DMS153 (cell line): ENCODE results near the gene POU2F2.

Experiments used
- DNase-seq: peaks from one replicate; lab custom pipeline; 2025; lab: John Stamatoyannopoulos, UW

POU2F2 gene

DNA sequence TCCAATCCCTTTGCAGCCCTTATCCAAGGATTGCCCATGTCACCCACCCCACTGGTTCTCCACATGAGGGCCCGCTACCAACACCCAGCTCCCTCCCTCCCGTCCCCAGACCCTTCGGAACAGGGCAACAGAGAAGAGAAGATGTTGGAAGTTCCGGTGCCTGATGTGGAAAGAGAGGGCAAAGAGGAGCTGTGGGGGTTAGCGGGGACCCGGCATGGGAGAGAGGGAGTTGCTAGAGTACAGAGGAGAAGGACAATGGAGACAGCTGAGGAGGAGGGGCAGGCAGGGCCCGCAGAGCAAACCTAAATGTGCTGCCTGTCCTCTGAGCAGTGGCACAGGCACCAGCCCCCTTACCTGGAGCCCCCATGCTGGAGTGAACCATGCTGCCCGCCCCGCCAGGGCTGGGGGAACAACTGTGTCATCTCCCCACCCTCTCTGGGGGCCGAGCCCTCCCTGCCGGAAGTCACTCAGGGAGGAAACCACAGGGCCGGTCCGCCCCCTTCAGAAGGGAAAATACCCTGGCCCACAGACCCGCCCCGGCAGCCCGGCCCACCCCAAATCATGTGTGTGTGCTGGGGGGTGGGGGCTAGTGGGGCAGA lies at the start of gene POU2F2:
POU2F2 (minus strand) TSS at position 417 of the 599 bp plus-strand sequence; CDS start at position 382, 35 bp downstream.
- DNase-seq = no peak

DNA sequence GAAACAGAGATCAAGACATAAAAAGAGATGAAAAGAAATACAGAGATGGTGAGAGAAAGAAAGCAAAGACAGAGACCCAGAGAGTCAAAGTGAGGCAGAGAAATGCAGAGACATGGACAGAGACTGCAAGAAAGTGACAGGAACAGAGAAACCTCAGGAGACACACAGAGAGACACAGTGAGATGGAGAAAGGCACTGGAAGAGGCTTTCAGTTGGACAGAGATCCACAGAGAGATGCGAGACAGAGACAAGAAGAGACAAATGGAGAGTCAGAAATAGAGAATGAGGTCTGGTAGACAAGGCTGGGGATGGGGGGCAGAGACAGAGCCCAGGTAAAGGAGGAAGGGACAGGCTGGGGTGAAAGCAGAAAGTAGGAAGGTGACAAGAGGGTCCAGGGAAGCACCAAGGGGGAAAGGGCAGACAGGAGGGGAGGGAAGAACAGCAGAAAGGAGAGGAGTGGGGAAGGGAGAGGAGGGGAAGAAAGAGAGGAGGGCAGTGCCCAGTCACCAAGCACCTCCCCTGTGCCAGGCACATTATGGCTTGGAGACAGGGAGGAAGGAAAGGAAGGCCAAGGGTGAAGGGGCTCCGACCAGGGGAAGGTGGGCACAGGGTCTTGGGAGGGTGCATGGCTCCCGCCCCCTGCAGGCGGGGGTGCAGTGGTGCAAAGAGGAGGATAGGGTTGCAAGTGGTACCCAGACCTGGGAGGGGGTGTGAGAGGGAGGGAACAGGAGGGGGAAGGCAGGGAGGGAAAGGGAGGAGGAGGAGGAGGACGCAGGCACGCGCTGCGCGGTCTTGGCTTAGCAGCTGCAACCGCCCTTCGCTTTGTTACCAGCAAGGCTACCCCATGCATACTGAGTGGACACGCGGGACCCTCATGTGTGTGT lies 46.8 kb upstream of the POU2F2 start:
- no peak for DNase-seq

DNA sequence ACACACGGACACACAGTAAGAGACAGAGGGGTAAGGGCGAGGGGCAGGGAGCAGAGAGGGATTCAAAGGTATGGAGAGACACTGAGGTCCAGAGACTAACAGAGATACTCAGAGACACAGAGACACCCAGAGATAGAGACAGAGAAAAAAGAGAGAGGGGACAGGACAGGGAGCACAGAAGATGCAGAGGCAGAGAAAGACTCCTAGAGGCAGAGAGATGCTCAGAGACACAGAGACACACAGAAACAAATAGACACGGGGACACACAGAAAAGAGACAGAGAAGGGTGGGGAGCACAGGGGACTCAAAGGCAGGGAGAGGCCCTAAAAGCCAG lies 45.4 kb upstream of the POU2F2 start:
- no peak for DNase-seq

DNA sequence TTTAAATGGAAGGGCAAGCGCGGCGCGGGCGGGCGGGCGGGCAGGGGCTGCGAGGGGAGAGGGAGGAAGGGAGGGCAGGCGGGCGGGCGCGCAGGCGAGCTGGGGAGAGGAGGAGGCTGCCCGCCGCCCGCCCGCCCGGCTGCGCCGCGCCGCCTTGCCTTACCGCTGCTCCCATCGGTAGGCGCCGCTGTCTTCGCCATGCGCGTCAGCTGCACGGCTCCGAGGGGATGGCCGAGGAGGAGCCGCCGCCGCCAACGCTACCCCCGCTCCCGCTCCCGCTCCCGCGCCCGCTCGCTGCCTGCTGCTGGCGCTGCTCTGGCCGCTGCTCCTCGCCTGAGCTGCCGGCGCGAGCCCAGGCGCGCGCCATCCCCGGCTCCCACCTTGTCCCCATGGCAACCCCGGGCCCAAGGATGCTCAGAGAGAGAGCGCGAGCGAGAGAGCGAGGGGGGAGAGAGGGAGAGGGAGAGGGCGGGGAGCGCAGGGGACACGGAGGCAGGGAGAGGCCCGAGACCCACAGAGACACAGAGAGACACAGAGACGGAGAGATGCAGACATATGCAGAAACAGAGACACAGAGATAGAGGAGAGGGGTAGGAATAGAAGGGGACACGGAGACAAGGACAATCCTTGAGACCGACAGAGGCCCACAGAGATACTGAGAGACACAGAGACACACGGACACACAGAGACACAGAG lies 44.9 kb upstream of the POU2F2 start:
- DNase-seq = peak; percentile 96

DNA sequence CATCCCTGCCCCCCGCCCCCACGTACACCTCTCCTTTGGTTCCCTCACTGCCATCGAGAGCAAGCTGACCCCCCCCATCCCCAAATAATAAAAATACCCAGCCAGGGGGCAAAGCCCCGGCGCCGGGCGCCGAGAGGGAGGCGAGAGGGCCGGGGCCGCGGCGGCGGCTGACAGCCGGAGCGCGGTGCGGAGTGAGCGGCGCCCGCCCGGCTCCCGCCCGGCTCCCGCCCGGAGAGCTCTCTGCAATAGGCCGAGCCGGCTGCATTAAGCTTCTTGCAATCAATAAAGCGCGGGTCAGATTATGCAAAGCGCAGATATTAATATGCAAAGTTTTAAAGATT lies 44.4 kb upstream of the POU2F2 start:
- peak; percentile 96 for DNase-seq

DNA sequence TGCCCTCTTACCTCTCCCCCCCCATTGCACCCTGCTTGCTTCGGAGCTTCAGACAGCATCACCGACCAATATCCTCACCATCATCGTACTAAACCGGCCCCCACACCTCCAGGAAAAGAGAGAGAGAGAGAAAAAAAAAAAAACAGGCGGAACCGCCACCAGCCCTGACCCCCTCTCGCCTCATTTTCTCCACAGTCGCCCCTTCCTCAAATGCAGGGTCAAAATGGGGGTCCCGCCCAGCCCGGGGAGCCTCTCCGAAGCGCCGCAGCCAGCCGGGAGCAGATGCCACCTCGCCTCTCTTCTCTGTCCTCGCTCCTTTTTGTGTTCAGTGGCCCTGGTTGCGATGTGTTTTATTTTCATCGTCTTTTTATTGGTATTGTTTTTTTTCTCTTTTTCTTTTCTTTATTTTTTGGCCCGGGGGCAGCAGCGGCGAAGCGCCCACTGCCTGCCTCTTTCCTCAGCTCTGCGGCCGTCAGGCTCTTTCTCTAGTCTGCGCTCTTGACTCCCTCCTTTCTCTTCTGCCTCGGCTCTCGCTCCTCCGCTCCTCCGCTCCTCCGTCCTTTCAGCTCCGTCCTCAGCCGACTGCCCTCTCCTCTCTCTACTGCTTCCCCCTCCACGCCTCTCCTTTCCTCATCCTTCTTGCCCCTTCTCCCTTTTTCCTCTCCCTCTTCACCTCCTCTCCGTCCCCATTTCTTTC lies 43.9 kb upstream of the POU2F2 start:
- DNase-seq = no peak

DNA sequence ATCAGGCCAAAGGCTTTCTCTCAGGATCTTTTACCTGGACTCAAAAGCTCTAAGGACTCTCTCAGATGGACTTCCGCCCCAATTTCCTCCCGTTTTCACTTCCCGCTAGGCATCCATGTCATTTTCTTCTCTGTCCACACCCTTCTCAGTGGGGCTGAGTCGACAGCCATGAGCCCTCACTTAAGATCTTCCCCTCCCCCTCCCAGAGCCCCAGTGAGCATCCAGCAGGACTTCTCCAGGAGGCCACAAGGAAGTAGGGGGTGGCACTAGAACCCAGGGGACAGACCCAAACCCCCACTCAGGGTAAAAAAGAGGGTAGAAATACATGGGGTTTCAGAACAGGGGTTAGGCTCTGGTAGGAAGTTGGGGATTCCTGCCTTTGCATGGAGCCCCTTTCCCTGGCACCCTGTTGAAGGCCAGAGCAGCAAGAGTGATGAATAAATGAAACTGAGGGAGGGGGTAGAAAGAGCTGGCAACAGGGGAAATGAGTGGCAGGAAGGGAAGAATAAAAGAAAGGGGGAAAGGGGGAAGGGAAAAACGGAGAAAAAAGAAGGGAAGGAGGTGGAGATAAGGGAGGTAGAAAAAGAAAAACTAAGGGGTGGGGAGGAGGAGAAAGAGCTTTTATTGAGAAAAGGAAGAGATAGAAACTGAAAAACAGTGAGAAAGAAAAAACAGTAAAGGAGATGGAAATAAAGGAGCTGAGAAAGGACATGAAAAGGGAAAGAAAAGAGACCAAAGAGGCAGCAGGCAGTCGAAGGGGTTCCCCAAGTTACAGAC lies 42.9 kb upstream of the POU2F2 start:
- no peak for DNase-seq

DNA sequence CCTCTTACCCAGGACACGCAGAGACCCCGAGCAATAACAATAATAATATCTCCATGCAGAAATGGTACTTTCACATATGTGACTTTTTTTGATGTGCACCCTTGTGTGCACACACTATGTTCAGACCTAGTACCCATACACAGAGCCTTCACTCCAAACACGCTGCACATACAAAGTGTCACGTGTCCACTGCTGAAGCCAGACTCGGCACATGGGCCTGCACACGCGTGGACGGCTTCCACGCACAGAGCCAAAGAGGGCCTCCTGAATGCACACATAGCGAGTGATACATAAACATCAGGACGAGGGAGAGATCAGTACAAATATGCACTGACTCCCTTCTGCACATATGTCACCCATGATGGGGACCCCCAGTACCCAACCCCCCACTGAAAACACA lies 41.9 kb upstream of the POU2F2 start:
- no peak for DNase-seq

DNA sequence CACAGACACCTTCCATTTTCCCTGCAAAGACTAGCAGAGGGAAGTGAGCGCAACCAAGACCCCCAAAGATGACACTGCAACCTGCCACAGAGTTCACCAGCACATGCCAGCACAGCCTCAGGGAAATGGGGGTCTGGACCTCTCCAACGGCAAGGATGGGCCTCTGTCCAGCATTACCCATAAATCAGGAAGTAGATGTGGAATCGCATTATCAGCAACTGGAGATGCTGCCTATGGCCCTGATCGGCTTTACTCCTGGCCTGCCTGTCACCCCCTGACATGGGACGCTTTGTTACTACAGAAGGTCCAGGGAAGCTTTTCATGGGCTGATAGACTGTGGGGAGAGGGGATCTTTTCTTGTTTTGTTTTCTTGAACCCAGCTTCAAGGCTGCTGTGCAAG lies 41.4 kb upstream of the POU2F2 start:
- no peak for DNase-seq

DNA sequence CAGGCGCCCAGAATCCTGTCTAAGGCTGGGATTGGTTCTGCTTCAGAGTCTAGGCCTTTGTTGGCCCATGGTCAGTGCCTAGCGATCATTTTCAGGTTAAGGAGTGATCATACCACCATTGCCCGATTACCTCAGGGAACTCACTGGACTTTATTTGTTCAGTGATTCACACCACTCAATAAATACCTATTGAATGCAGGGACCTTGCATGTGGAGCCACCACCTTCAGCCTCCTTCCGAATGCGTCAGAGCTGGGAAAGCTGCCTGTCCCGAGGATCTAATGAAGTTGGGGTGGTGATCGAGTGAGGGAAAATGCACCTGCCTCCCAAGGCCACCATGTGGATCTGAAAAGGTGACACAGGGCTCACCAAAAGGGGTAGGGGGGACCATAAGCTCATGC lies 40.0 kb upstream of the POU2F2 start:
- DNase-seq = peak; percentile 66

DNA sequence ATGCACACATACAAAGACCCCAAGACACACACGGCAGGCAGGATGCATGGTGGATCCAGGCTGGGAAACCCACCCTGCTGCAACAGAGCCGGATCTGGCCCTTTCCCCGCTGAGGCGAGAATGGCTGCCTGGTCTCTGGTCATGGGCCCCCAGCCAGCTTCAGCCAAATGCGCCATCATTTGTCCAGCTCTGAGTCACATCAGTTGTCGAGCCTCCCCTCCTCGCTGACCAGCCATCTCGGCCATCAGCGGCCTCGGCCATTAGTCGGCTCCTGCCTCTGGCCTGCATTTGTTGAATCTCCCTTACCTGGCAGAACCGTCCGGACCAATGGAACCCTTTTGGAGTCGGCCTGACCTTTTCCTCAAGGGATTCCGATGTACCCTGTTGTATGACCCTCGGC lies 38.5 kb upstream of the POU2F2 start:
- DNase-seq = no peak

DNA sequence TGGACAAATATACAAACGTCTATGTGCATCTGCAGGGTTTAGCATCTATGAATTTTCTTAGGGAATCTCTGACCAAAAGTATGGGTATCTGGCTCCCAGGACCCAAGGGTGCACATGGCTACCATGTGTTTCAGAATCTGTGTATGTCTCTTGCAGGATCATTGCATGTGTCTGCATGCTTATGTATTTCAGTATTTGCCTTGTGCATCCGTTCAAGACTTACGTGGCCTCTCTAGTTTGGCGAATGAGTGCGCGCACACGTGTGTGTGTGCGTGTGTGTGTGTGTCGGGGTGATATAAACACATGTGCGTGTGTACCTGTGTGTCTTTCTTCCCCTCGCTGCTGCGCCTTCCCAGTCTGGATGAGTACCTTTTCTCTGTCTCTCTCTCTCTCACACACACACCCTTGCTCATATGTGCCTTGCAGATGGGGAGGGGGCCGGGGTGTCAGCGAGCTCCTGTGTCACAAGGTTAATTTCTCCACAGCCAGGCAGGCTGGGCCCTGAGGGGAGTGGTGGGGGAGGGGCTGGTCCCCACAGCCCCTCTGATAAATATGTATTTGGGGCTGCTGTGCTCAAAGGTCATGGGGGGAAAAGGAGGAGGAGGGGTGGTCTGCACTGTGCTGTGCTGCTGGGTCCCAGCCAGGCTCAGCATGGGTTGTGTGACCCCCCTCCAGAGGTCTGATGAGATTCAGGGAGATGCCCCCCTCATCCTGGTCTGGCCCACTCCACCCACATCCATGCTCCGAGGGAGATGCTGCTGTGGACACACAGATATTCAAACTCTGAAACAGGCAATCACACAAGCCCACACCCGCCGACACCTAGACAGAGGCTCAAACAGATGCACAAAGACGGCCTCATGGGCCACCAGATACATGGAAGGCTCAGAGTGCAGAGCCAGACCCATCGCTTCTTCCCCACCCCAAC lies 37.5 kb upstream of the POU2F2 start:
- DNase-seq = no peak

DNA sequence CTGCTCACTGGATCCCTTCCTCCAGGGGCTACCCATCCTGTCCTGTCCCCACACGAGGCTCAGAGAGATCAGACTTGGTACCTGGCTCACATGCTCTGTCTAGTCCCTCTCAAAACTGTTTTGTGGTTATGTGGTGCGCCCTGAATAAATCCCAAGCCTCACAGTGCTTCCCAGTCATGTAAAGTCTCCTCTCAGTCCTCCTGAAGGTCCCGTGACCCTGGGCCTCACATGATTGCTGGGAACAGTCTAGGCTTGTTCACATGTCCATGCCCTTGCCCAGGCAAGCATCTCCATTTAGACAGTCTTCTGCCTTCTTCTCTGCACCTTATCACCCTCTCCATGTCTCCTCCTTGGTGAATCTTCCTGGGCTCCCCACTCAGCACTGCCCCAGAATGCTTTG lies 36.0 kb upstream of the POU2F2 start:
- no peak for DNase-seq

DNA sequence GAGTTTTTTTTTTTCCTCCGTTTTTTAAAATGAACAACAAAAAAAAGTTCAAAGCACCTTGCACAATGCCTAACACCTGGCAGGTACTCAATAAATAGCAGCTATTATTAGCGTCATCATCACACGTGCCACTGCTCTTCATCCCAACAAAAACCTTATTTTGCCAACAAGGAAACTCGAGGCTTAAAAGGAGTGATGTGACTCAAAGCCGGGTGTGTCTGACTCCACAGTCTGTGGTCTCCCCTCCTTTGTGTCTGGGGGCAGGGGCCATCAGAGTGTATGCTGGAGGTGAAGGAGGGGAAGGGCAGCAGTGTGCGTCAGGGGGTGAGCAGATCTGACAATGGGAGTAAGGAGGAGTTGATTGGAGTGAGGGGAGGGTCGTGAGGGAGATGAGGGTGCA lies 34.1 kb upstream of the POU2F2 start:
- peak; percentile 62 for DNase-seq

DNA sequence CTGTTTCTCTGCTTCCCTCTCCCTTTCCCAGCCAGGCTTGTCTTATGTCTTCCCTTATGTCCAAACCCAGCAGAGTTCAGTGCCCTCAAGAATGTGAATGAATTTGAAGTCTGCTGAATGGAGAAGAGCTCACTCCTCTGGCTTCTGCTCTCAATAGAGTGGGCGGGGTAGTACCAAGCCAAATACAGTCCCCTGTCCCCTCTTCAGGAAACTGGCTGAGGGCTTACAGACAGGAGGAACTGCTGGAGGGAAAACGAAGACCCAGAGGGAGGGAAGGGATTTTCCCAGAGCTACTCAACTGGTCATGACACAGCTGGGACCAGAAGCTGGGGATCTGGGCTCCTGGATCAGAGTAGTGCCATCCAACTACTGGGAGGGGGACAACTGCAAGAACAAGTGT lies 32.9 kb upstream of the POU2F2 start:
- DNase-seq = no peak

DNA sequence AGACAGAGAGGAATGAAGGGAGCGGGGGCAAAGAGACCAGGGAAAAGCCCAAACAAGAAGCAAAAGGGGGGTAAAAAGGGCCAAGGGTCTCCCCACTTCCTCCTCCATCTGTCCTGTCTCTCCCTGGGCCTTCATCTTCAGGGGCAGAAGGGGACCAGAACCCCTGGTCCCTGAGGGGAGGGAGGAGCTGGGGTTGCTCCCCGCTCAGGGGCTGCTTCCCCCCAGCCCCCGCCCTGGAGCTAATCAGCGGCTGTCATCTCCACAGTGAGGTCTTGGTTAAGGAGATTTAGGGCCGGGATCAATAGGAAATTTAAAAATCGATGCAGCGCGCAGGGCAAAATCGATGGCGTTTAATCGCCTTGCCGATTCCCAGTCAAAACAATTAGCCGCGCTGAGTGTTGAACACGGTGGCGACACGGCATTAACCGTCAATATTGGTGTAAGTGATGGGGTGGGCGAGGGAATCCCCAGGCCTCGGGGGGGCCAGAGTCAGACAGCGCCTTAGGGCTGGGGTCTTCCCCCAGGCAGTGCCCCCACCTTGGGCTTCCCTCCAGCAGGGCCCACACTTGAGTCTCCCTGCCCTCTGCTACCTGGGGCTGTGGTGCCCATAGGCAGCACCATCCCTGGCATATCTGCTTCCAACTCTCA lies 29.5 kb upstream of the POU2F2 start:
- no peak for DNase-seq

DNA sequence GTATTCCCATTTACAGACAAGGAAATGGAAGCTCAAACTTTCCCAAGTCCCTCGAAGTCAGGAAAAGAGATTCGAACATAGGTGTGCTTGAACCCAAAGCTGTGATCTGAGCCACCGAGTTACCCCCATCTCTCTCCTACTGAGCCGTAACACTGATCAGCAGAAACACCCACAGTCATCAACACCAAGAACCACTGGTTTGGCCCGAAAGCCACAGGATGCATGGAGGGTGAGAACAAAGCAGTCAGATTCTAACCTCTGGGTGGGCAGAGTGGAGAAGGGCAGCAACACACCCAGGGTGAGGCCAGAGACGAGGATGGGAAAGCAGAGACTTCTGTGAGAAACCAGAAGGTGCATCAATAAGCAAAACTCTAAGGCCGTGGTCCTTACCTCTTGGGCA lies 27.7 kb upstream of the POU2F2 start:
- no peak for DNase-seq

DNA sequence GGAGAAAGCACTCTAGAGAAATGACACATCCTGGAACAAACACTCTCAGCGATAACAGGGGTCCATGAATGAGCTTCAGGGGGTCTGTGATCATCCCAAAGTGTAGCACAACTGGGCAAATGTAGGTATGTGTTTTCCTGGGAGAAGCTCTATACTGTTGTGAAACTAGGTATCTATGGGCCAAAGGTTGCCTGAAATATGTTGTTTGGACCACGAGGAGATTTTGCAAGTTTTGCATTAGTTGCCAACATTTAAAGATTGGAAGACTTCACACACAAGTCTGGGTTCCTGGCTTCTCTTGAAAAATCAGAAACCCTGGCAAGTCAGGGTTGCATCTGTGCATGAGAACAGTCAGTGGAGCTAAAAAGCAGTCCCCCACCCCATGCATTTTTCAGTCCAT lies 26.7 kb upstream of the POU2F2 start:
- DNase-seq = no peak

DNA sequence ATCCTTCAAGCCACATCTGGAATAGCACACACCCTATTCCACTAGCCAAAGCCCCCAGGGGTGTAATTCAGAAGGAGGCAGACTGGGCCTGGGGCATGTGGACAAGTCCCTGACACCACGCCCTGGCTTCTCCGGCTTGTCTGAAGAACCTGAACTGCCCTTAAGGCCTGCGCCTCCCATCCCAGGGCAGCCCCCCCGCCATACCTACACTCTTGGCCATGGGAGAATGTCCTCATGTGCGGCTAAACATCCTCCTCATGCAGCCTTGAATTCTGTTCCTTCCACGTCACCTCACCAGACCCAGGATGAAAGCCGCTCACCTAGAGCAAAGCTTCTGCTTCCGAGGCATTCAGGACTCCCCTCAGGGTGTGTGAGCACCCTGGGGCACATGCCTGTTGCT lies 24.3 kb upstream of the POU2F2 start:
- DNase-seq = no peak

DNA sequence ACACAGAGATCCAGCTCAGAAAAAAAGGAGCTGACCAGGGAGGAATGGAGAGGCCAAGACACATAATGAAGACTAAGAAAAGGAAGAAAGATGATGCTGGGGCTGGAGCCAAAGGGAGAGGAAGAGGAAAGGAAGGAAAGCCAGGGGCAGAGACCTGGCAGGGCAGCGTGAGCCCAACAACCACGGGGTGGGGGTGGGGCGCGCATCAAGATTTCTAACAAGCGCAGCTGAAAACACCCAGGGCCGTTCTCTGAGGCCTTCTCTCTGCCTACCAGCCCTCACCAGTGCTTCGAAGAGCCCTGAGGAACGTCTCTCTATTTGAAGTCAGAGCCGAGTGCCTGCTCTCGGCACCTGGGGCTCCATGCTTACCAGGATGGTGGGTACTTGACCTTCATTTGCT lies 23.6 kb upstream of the POU2F2 start:
- DNase-seq = no peak
